IPS-18a (cell line): ENCODE results near the gene EFCAB10.
A peak's percentile ranks its signal among the peaks of the same experiment; 100 is the strongest.

Experiments used
- H3K27ac ChIP-seq: one replicate; pipeline ENCODE4 v1.5.1; 2013; ENCODE audit warnings: low read length
- H3K27me3 ChIP-seq: one replicate; pipeline ENCODE4 v1.6.1; 2013; ENCODE audit warnings: mild to moderate bottlenecking, low read length; ENCODE audit not compliant: control insufficient read depth, insufficient read depth
- H3K36me3 ChIP-seq: one replicate; pipeline ENCODE4 v1.6.1; 2013; ENCODE audit warnings: low read depth, low read length; ENCODE audit not compliant: control insufficient read depth
- H3K4me1 ChIP-seq: one replicate; pipeline ENCODE4 v1.6.1; 2013; ENCODE audit warnings: low read depth, low read length; ENCODE audit not compliant: control insufficient read depth
- H3K4me3 ChIP-seq: one replicate; pipeline ENCODE4 v1.5.1; 2013; ENCODE audit warnings: low read length
- H3K9ac ChIP-seq: one replicate; pipeline ENCODE4 v1.6.1; 2013; ENCODE audit warnings: mild to moderate bottlenecking, low read length, moderate library complexity
- H3K9me3 ChIP-seq: one replicate; pipeline ENCODE4 v1.6.1; 2013; ENCODE audit warnings: low read depth, low read length; ENCODE audit not compliant: control insufficient read depth

The EFCAB10 gene

GRCh38 chr7:105581066-105581811 is at the start of gene EFCAB10:
Gene EFCAB10 (minus strand): TSS chr7:105581493. CDS start chr7:105581463, 30 bp downstream.
- Histone ChIP-seq H3K27me3 (no peaks in the 10 kb centered on the region), H3K9ac (peak within 1 kb of the TSS; percentile 44), H3K9me3 (no peaks in the 10 kb centered on the region), H3K4me3 (peak within 1 kb of the TSS; percentile 71), H3K27ac (peak within 1 kb of the TSS; percentile 54), H3K36me3 (no peaks in the 10 kb centered on the region), H3K4me1 (no peaks in the 10 kb centered on the region)

- Histone ChIP-seq H3K36me3 (peaks cover 68% of the 10 kb centered on the region), H3K27ac (no peak overlapping the region), H3K9me3 (peaks cover 5% of the 10 kb centered on the region), H3K9ac (no peak overlapping the region), H3K27me3 (no peaks in the 10 kb centered on the region), H3K4me3 (no peak overlapping the region), H3K4me1 (no peaks in the 10 kb centered on the region)
Observed at GRCh38 chr7:105625986-105626385, 44.7 kb upstream of the EFCAB10 start.

- H3K9me3 ChIP-seq, result peaks cover 5% of the 10 kb centered on the region
- H3K4me3 ChIP-seq, result no peak overlapping the region
- H3K4me1 ChIP-seq, result no peaks in the 10 kb centered on the region
- no peak overlapping the region for H3K27ac ChIP-seq
- H3K9ac ChIP-seq, result no peak overlapping the region
- H3K27me3 ChIP-seq, result no peaks in the 10 kb centered on the region
- peaks cover 71% of the 10 kb centered on the region for H3K36me3 ChIP-seq
Observed at GRCh38 chr7:105623906-105624305, 42.6 kb upstream of the EFCAB10 start.

- H3K9me3 ChIP-seq, result peaks cover 5% of the 10 kb centered on the region
- no peak overlapping the region for H3K4me3 ChIP-seq
- H3K4me1 ChIP-seq, result no peaks in the 10 kb centered on the region
- H3K36me3 ChIP-seq, result peaks cover 75% of the 10 kb centered on the region
- H3K27ac ChIP-seq, result no peak overlapping the region
- no peaks in the 10 kb centered on the region for H3K27me3 ChIP-seq
- no peak overlapping the region for H3K9ac ChIP-seq
Observed at GRCh38 chr7:105623378-105623777, 42.1 kb upstream of the EFCAB10 start.

GRCh38 chr7:105622106-105622731 is 40.9 kb upstream of the EFCAB10 start:
- Histone ChIP-seq H3K36me3 (peaks cover 83% of the 10 kb centered on the region), H3K9me3 (peaks cover 5% of the 10 kb centered on the region), H3K4me1 (no peaks in the 10 kb centered on the region), H3K27me3 (no peaks in the 10 kb centered on the region), H3K9ac (no peak overlapping the region), H3K4me3 (no peak overlapping the region), H3K27ac (no peak overlapping the region)

DNA sequence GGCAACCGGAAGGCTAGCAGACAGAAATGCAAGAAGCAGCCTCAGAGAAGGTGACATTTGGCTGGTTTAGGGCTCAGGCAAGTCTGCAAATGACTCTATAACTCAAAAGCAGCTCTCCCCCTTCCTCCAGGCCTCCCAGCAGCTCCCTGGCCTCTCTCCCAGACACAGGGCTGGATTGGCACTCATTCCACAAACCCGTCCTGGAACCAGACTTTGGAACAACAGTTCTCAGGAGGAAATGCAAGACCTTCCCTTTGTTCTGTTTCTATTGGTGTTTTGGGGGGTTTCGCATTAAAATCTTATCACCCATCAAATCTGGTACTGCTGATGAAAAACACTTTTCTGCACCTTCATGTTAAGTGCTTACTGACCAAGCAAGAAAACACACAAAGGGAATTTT is 40.3 kb upstream of the EFCAB10 start:
- H3K4me1 ChIP-seq, result no peaks in the 10 kb centered on the region
- H3K36me3 ChIP-seq, result peaks cover 81% of the 10 kb centered on the region
- no peak overlapping the region for H3K27ac ChIP-seq
- H3K9me3 ChIP-seq, result peaks cover 5% of the 10 kb centered on the region
- H3K4me3 ChIP-seq, result no peak overlapping the region
- no peak overlapping the region for H3K9ac ChIP-seq
- H3K27me3 ChIP-seq, result no peaks in the 10 kb centered on the region

GRCh38 chr7:105621176-105621575 is 39.9 kb upstream of the EFCAB10 start:
- Histone ChIP-seq H3K27ac (no peak overlapping the region), H3K4me3 (no peak overlapping the region), H3K9me3 (peaks cover 4% of the 10 kb centered on the region), H3K27me3 (no peaks in the 10 kb centered on the region), H3K9ac (no peak overlapping the region), H3K36me3 (peaks cover 81% of the 10 kb centered on the region), H3K4me1 (no peaks in the 10 kb centered on the region)

DNA sequence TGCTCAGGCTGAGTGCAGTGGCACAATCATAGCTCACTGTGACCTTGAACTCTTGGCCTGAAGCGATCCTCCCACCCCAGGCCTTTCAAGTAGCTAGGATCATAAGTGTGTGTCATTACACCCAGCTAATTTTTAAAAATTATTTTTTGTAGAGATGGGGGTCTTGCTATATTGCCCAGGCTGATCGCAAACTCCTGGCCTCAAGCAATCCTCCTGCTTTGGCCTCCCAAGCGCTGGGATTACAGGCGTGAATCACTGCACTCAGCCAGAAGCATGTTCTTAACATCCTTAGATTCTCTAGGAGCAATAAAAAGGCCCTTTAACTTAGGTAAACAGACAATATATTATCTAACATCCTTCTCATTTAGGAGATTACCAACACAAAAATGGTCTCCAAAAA is 38.3 kb upstream of the EFCAB10 start:
- Histone ChIP-seq H3K27ac (no peak overlapping the region), H3K36me3 (peaks cover 80% of the 10 kb centered on the region), H3K4me1 (no peaks in the 10 kb centered on the region), H3K9me3 (no peaks in the 10 kb centered on the region), H3K4me3 (no peak overlapping the region), H3K27me3 (no peaks in the 10 kb centered on the region), H3K9ac (no peak overlapping the region)

DNA sequence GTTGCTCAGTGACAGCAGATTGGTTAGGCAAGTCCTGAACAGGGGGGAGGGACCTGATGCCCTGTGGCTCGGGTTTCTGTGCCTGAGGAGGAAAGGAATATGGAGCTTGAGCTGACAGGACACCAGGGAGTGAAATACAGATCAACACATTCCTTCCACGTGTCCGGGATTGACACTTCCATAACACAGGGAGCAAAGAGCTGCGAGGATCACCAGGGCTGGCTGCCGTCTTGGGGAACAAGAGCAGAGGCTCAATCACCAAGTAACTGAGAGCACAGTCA is 36.7 kb upstream of the EFCAB10 start:
- H3K4me1 ChIP-seq, result no peaks in the 10 kb centered on the region
- no peak overlapping the region for H3K27ac ChIP-seq
- H3K4me3 ChIP-seq, result no peak overlapping the region
- H3K36me3 ChIP-seq, result peaks cover 82% of the 10 kb centered on the region
- H3K9me3 ChIP-seq, result no peaks in the 10 kb centered on the region
- no peaks in the 10 kb centered on the region for H3K27me3 ChIP-seq
- no peak overlapping the region for H3K9ac ChIP-seq

GRCh38 chr7:105617280-105618015 is 36.2 kb upstream of the EFCAB10 start:
- H3K36me3 ChIP-seq, result peaks cover 82% of the 10 kb centered on the region

GRCh38 chr7:105614341-105614840 is 33.1 kb upstream of the EFCAB10 start:
- Histone ChIP-seq H3K27ac (no peak overlapping the region), H3K4me1 (no peaks in the 10 kb centered on the region), H3K36me3 (peaks cover 63% of the 10 kb centered on the region), H3K4me3 (no peak overlapping the region), H3K27me3 (no peaks in the 10 kb centered on the region), H3K9ac (no peak overlapping the region), H3K9me3 (no peaks in the 10 kb centered on the region)

More at GRCh38 chr7:105617280-105618015, 36.2 kb upstream of the EFCAB10 start:
- no peaks in the 10 kb centered on the region for H3K27me3 ChIP-seq
- no peaks in the 10 kb centered on the region for H3K9me3 ChIP-seq
- H3K4me1 ChIP-seq, result no peaks in the 10 kb centered on the region
- no peak overlapping the region for H3K27ac ChIP-seq
- H3K9ac ChIP-seq, result no peak overlapping the region
- H3K4me3 ChIP-seq, result no peak overlapping the region
